CD14-positive monocyte (primary cell): Measurements from ENCODE around the gene IL5. TPM values are rescaled to one million over a fixed set of nuclear protein-coding genes. Genes with fewer than 3 reads are reported as not detected.
A peak's percentile ranks its signal among the peaks of the same experiment; 100 is the strongest.
"Not testable (repeated sequence)": the region's sequence is repeated elsewhere in the genome, so short reads cannot be mapped to it uniquely, and the experiment has no call there.

ENCODE experiments used
- DNase-seq, 3 donors: peaks; one replicate each; pipeline ENCODE4 v3.0.0-alpha.2; 2011 to 2022
- H2AFZ ChIP-seq: 2 replicates; pipeline ENCODE4 v1.6.0; 2012; ENCODE audit warnings: mild to moderate bottlenecking, low read depth, low read length, inconsistent platforms; ENCODE audit not compliant: insufficient read depth, poor library complexity, severe bottlenecking
- H3K27ac ChIP-seq, 2 donors: 1 replicate in 1 of 2; 2 replicates in 1 of 2; pipeline ENCODE4 v1.5.1; 2012 to 2013; ENCODE audit warnings: low read length in 2 of 2, control low read depth in 1 of 2, inconsistent platforms in 1 of 2, low read depth in 1 of 2, mild to moderate bottlenecking in 1 of 2
- H3K27me3 ChIP-seq, 2 donors: one replicate each; pipeline versions ENCODE4 v1.6.0 to v1.6.1; 2011 to 2013; ENCODE audit warnings: low read length in 2 of 2; ENCODE audit not compliant: control insufficient read depth in 2 of 2, insufficient read depth in 2 of 2
- H3K36me3 ChIP-seq, 2 donors: replicated peaks in 1 of 2; 1 replicate in 1 of 2; 2 replicates in 1 of 2; pipeline versions ENCODE4 v1.5.1 to v1.6.1; 2012 to 2013; ENCODE audit warnings: low read length in 2 of 2, control low read depth in 1 of 2, inconsistent platforms in 1 of 2, mild to moderate bottlenecking in 1 of 2; ENCODE audit not compliant: insufficient read depth in 2 of 2, control insufficient read depth in 1 of 2
- H3K4me1 ChIP-seq, 2 donors: 1 replicate in 1 of 2; 2 replicates in 1 of 2; pipeline versions ENCODE4 v1.5.1 to v1.6.1; 2012 to 2013; ENCODE audit warnings: low read length in 2 of 2, control low read depth in 1 of 2, inconsistent platforms in 1 of 2, mild to moderate bottlenecking in 1 of 2, moderate library complexity in 1 of 2; ENCODE audit not compliant: insufficient read depth in 2 of 2, control insufficient read depth in 1 of 2
- H3K4me2 ChIP-seq: replicated peaks from 2 replicates; pipeline ENCODE3; 2012; ENCODE audit warnings: low read length, moderate library complexity, mild to moderate bottlenecking; ENCODE audit not compliant: poor library complexity, severe bottlenecking; ENCODE audit errors: extremely low read depth
- H3K4me3 ChIP-seq, 3 experiments: fragments of 200-600 bp in 1 of 3; sonication (generic) in 1 of 3; replicated peaks in 1 of 3; 1 replicate in 2 of 3; 2 replicates in 1 of 3; pipeline ENCODE4 v1.5.1; 2011 to 2013; ENCODE audit warnings: low read length in 3 of 3, mild to moderate bottlenecking in 3 of 3, control low read depth in 2 of 3, low read depth in 2 of 3, inconsistent platforms in 1 of 3, moderate library complexity in 1 of 3
- H3K79me2 ChIP-seq: 2 replicates; pipeline ENCODE4 v1.6.0; 2012; ENCODE audit warnings: mild to moderate bottlenecking, control low read depth, inconsistent platforms, low read length, moderate library complexity; ENCODE audit not compliant: insufficient read depth
- H3K9ac ChIP-seq: 2 replicates; pipeline ENCODE4 v1.6.0; 2017; ENCODE audit warnings: low read length, mild to moderate bottlenecking; ENCODE audit not compliant: insufficient read depth, poor library complexity, severe bottlenecking
- H3K9me3 ChIP-seq, 2 donors: replicated peaks in 1 of 2; 1 replicate in 1 of 2; 2 replicates in 1 of 2; pipeline versions ENCODE4 v1.5.1 to v1.6.1; 2012 to 2013; ENCODE audit warnings: low read length in 2 of 2, control low read depth in 1 of 2; ENCODE audit not compliant: control insufficient read depth in 1 of 2, insufficient read depth in 1 of 2
- H4K20me1 ChIP-seq: 2 replicates; pipeline ENCODE4 v1.6.0; 2012; ENCODE audit warnings: mild to moderate bottlenecking, low read length, control low read depth, moderate library complexity; ENCODE audit not compliant: insufficient read depth
- H3K27ac Mint-ChIP-seq, 7 donors: one replicate each; pipeline ENCODE4 v1.8.0; 2020; ENCODE audit warnings: mild to moderate bottlenecking in 7 of 7, mixed read lengths in 7 of 7, moderate library complexity in 6 of 7, inconsistent platforms in 2 of 7
- H3K27me3 Mint-ChIP-seq, 3 donors: one replicate each; pipeline ENCODE4 v1.8.0; 2021 to 2022; ENCODE audit warnings: low read depth in 3 of 3, mild to moderate bottlenecking in 3 of 3, mixed read lengths in 3 of 3, moderate library complexity in 3 of 3, inconsistent platforms in 1 of 3
- H3K36me3 Mint-ChIP-seq, 2 donors: one replicate each; pipeline ENCODE4 v1.8.0; 2020; ENCODE audit warnings: mixed read lengths in 2 of 2, inconsistent platforms in 1 of 2, mild to moderate bottlenecking in 1 of 2
- H3K4me1 Mint-ChIP-seq: one replicate; pipeline ENCODE4 v1.8.0; 2020; ENCODE audit warnings: mild to moderate bottlenecking, mixed read lengths
- H3K4me3 Mint-ChIP-seq, 2 donors: one replicate each; pipeline ENCODE4 v1.8.0; 2020; ENCODE audit warnings: mild to moderate bottlenecking in 2 of 2, mixed read lengths in 2 of 2, moderate library complexity in 1 of 2
- H3K9me3 Mint-ChIP-seq, 7 donors: one replicate each; pipeline ENCODE4 v1.8.0; 2020 to 2022; ENCODE audit warnings: mixed read lengths in 7 of 7, mild to moderate bottlenecking in 6 of 7, moderate library complexity in 6 of 7, inconsistent platforms in 2 of 7
- CTCF ChIP-seq: fragments of 200-600 bp; IDR thresholded peaks from one replicate; pipeline ENCODE4 v1.8.0; 2022; ENCODE audit warnings: antibody characterized with exemption, mild to moderate bottlenecking
- WGBS: methylation state at CpG from one replicate; pipeline ENCODE4 v1.1.5; 2013; ENCODE audit warnings: missing lambda C conversion rate; ENCODE audit not compliant: insufficient coverage; 5-methylcytosine and 5-hydroxymethylcytosine counted together
- intact Hi-C, 2 donors: fragments of 100-400 bp; cut with micrococcal nuclease; formaldehyde crosslinking; loops; one replicate each; pipeline versions ENCODE4 v1.15.0 to v1.15.1; 2023
- polyA plus RNA-seq, 3 donors: library from polyadenylated mRNA; depleted of rRNA in 1 of 3; unstranded in 2 of 3; stranded (reverse) in 1 of 3; fragments of 300-500 nt in 2 of 3; fragments of >200 nt in 1 of 3; fragmentation: Illumina TruSeq in 2 of 3; gene quantifications; 1 replicate in 2 of 3; 2 replicates in 1 of 3; pipeline ENCODE4 v1.2.3, GENCODE V29; 2012 to 2021

The IL5 gene
- polyA plus RNA-seq, 3 donors: not detected

GRCh38 chr5:132525299-132525724 is 18.0 kb downstream of the IL5 start:
- Histone ChIP-seq H3K4me2 (no peak overlapping the region), H3K4me3 (no peak overlapping the region), H3K36me3 (no peaks in the 10 kb centered on the region), H4K20me1 (no peaks in the 10 kb centered on the region), H3K27me3 (no peaks in the 10 kb centered on the region), H3K9ac (no peak overlapping the region), H3K4me1 (peaks cover 26 to 28% of the 10 kb centered on the region in 2 donors), H3K79me2 (no peaks in the 10 kb centered on the region), H2AFZ (no peak overlapping the region), H3K27ac (no peak overlapping the region), H3K9me3 (no peaks in the 10 kb centered on the region)
- peak overlapping the region in 1 of 2 donors; percentile 76 for H3K4me3 Mint-ChIP-seq
- H3K4me1 Mint-ChIP-seq: peaks cover 33% of the 10 kb centered on the region
- TF ChIP-seq CTCF: no peak
- DNase-seq: peak in 1 of 3 donors; percentile 5
- peaks cover 4 to 8% (median 7%) of the 10 kb centered on the region in 3 donors for H3K27me3 Mint-ChIP-seq
- H3K36me3 Mint-ChIP-seq: no peaks in the 10 kb centered on the region
- H3K27ac Mint-ChIP-seq: peak overlapping the region in 1 of 7 donors; percentile 61
- peaks cover 0 to 6% (median 2%) of the 10 kb centered on the region in 7 donors for H3K9me3 Mint-ChIP-seq
- intact Hi-C loops: no loop called here

GRCh38 chr5:132524877-132525276 is 18.4 kb downstream of the IL5 start:
- H3K4me3 Mint-ChIP-seq, H3K27ac ChIP-seq, DNase-seq, H3K36me3 ChIP-seq, H3K27me3 ChIP-seq, H3K4me2 ChIP-seq, intact Hi-C loops, H3K9ac ChIP-seq, H3K79me2 ChIP-seq, H3K27ac Mint-ChIP-seq, H4K20me1 ChIP-seq, H3K27me3 Mint-ChIP-seq, H3K4me3 ChIP-seq, H3K36me3 Mint-ChIP-seq, H3K9me3 Mint-ChIP-seq, H3K9me3 ChIP-seq, H2AFZ ChIP-seq: not testable (repeated sequence)
- H3K4me1 Mint-ChIP-seq: peaks cover 33% of the 10 kb centered on the region
- 100% methylated on average over 2 of the region's 5 CpGs for whole genome bisulfite sequencing
- H3K4me1 ChIP-seq: peaks cover 26 to 28% of the 10 kb centered on the region in 2 donors

GRCh38 chr5:132522067-132522466 is 21.3 kb downstream of the IL5 start:
- DNase-seq, H3K79me2 ChIP-seq, intact Hi-C loops, H4K20me1 ChIP-seq, H3K36me3 Mint-ChIP-seq, H3K9me3 ChIP-seq, H3K27ac ChIP-seq, H3K9me3 Mint-ChIP-seq, H3K9ac ChIP-seq, H3K4me3 Mint-ChIP-seq, H3K27ac Mint-ChIP-seq, H2AFZ ChIP-seq, H3K4me2 ChIP-seq, H3K36me3 ChIP-seq, H3K4me3 ChIP-seq, H3K27me3 ChIP-seq, H3K27me3 Mint-ChIP-seq: not testable (repeated sequence)
- WGBS: no CpG with 5 or more reads among the region's 1 CpG
- H3K4me1 ChIP-seq: peaks cover 21 to 24% of the 10 kb centered on the region in 2 donors
- peaks cover 27% of the 10 kb centered on the region for H3K4me1 Mint-ChIP-seq

- H3K27me3 Mint-ChIP-seq: not testable (repeated sequence)
These were observed 29.5 kb downstream of the IL5 start for GRCh38 chr5:132513618-132514336.

More at GRCh38 chr5:132513618-132514336, 29.5 kb downstream of the IL5 start:
- H3K36me3 Mint-ChIP-seq, H3K27me3 ChIP-seq, H3K9me3 ChIP-seq, H3K4me3 Mint-ChIP-seq, H3K4me1 Mint-ChIP-seq, H2AFZ ChIP-seq, intact Hi-C loops, H4K20me1 ChIP-seq, H3K27ac ChIP-seq, H3K79me2 ChIP-seq, H3K27ac Mint-ChIP-seq, H3K4me1 ChIP-seq, H3K9ac ChIP-seq, DNase-seq, H3K4me2 ChIP-seq, H3K4me3 ChIP-seq, H3K36me3 ChIP-seq: not testable (repeated sequence)
- peaks cover 2 to 29% (median 18%) of the 10 kb centered on the region in 7 donors for H3K9me3 Mint-ChIP-seq
- no CpG with 5 or more reads among the region's 25 CpGs for WGBS
